ENCODE results near the gene GATD1.
"Not testable (repeated sequence)": the region's sequence is repeated elsewhere in the genome, so short reads cannot be mapped to it uniquely, and the experiment has no call there.

DNA sequence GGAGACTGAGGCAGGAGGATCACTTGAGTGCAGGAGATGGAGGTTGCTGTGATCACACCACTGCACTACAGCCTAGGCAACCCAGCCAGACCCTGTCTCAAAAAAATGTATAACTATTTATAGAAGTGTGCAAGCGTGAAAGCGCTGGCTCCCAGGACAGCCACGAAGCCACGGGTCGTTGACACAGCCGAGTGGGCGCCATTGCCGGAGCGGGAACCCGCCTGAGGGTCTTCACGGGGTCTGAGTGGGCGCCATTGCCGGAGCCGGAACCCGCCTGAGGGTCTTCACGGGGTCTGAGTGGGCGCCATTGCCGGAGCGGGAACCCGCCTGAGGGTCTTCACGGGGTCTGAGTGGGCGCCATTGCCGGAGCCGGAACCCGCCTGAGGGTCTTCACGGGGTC lies 42.7 kb downstream of the GATD1 start:
- not testable (repeated sequence) for TF ChIP-seq CHD2 (IDR thresholded peaks at IDR 0.05; ENCODE audit: low read length, partially characterized antibody); SMC3 (IDR thresholded peaks at IDR 0.05); RCOR1 (IDR thresholded peaks at IDR 0.05; ENCODE audit: low read depth, low read length); RFX5 (IDR thresholded peaks at IDR 0.05); E2F6 (IDR thresholded peaks at IDR 0.05; ENCODE audit: borderline replicate concordance, low read depth); POLR2A (IDR thresholded peaks at IDR 0.05; ENCODE audit: low read length)

Measured in A549 (cell line).